HG03045 (cell line): ENCODE measurements around the gene ZBTB47.
A peak's percentile ranks its signal among the peaks of the same experiment; 100 is the strongest.

Experiments
- ATAC-seq: cut with Tn5 transposase; IDR thresholded peaks from one replicate; pipeline ENCODE4 v1.9.1; 2021; ENCODE audit warnings: mild to moderate bottlenecking, moderate library complexity; ENCODE audit not compliant: unreplicated experiment

The ZBTB47 gene

GRCh38 chr3:42652611-42653302 is 740 bp upstream of the ZBTB47 start:
- peak; percentile 43 for ATAC-seq

DNA sequence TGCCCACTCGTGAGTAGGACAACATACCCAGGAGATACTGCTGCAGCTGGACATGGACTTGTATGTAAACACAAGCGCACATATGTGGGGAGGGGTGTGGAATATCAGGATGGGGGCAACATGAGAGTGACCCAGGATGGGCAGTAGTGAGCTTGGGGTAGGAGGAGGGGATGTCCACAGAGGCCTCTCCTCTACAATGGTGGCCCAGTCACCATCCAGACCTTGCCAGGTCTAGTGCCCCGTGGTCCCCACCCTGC is 266 bp upstream of the ZBTB47 start:
- ATAC-seq: no peak

GRCh38 chr3:42654331-42655201 is 1.1 kb downstream of the ZBTB47 start:
- no peak for ATAC-seq

- ATAC-seq: no peak
Measured at GRCh38 chr3:42655331-42655888, 1.9 kb downstream of the ZBTB47 start.

- ATAC-seq: no peak
Measured at GRCh38 chr3:42655980-42656679, 2.6 kb downstream of the ZBTB47 start.

DNA sequence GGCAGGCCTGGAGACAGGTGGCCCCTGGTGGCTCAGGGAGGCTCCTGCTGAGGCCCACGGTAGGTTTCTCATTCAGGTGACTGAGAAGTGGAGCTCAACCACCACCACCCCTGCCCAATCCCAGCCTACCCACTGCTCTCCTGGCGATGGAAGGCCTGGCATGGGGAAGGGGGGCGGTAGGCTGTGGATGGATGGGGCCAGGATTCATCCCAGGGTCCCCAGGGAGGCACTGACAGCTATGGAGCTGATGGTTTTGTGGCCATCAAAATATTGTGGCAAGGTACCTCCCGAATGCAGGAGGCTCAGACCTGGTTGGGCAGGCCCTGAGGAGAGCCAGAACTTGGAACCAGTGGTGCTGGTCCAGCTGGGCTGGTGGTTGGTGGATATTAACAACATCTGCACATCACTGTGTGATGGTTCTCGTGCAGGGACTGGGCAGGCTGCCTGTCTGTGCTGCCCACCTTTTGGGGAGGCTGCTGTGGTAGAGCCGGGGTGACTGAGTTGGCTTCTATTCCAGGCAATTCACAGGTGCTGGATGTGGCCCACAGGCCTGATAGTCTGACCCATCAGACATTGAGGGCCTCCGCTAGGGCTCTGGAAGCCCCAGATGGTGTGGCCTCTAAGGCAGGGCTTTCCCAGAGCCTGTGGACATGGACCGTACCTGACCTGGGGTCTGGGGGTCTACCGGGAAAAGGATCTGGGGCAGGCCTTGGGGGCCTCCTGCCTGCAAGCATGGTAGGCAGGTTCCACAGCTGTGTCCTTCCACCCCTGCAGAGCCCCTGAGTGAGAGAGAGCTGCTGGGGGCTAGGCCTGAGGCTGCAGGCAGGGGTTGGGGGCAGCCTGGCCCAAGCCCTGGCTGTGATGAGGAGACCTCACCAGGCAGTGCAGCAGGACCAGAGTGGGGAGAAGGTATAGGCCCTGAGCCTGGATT is 3.4 kb downstream of the ZBTB47 start:
- no peak for ATAC-seq

DNA sequence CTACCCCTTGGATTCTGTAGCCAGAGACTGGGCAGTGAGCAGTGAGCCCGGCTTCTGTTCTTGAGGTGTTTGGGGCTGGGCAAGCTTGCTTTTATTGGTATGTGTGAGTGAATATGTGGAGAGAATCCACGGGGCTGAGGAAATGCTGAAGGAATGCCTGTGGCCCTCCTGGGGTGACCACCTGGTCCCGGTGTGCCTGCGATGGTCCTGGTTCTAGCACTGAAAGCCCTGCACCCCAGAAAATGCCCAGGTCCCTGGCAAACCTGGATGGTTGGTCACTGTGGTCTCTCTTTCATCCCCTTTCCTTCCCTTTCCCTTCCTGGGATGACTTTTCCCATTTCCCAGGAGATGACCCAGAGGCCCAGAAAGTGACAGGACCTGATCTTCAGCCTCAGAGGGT is 4.2 kb downstream of the ZBTB47 start:
- no peak for ATAC-seq

DNA sequence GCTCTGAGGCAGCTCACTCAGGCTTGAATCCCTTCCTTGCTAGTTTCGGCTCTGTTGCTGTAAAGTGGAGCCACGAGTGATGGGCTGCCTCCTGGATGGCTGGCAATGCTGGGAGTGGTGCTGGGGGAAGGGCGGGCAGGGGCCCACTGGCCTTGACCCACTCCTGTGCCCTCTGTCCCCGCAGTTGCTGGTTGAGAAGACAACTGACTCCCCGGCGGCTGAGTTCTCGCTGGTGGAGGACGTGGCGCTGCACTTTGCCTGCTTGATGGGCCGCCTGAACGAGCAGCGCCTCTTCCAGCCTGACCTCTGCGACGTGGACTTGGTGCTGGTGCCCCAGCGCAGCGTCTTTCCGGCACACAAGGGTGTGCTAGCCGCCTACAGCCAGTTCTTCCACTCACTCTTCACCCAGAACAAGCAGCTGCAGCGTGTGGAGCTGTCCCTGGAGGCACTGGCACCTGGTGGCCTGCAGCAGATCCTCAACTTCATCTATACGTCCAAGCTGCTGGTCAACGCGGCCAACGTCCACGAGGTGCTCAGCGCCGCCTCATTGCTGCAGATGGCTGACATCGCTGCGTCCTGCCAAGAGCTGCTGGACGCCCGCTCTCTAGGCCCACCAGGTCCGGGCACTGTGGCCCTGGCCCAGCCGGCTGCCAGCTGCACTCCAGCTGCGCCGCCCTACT is 4.7 kb downstream of the ZBTB47 start:
- ATAC-seq: no peak

- no peak for ATAC-seq
Measured at GRCh38 chr3:42658771-42659390, 5.4 kb downstream of the ZBTB47 start.

GRCh38 chr3:42659451-42660130 is 6.1 kb downstream of the ZBTB47 start:
- ATAC-seq: no peak

DNA sequence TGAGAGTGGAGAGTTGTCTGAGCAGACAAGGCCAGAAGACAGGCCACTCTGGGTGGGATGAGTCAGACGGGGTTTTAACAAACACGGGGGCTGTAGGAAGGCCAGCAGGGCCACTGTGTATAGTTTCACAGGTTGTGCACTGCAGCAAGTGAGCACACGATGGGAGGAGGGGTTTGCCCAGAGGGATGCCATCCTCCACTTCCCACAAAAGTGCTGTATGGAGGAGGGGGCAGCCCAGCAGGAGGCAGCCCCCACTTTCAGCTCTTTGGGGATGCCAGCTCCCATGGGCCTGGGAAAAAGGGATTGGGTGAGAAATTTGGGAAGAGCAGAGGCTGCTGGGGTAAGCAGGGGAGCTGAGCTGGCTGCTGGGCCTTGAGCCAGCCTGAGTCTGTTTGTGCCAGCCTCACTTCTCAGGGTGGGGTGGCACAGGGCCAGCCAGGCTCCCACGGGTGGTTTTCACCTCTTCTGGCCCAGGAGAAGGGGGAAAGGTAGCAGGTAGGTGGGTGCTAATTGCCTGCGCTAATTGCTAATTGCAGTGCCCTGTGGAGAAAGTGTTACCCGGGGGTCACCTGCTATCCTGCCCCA is 6.7 kb downstream of the ZBTB47 start:
- no peak for ATAC-seq

DNA sequence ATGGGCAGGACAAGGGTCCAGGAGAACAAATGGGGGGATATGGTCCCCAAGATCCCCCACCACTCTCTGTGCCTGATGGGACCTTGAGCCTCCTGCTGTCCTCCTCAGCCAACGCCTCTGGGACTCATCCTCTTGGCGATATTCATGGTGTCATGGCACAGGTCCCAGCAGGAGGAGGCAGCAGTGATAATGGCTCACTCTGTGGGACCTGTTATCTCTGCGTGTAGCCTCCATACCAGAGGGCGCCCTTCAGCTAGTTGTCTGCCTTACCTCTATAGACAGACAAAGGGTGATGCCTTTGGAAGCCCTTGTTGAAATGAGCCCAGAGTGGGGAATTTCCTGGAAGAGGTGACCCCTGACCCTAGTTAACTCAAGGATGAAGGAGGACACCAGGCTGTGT is 7.4 kb downstream of the ZBTB47 start:
- ATAC-seq: no peak

DNA sequence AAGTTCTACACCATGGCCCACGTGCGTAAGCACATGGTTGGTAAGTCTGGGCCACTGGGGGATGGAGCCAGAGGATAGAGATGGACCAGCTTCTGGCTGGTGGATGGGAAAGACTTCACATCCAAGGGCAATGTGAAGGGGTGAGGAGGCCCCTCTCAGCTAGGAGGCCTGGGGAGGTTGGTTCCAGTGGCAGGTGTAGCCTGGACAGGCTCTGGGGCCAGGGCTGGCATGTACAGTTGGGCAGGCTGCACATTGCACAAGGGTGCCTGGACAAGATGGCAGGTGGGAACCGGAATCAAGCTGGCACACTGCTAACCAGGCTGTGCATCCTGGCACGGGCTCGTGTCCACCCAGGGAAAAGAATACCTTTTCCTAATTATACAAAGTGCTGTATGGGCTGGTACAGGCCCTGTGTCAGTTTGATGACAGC is 8.1 kb downstream of the ZBTB47 start:
- ATAC-seq: no peak

GRCh38 chr3:42662037-42662812 is 8.7 kb downstream of the ZBTB47 start:
- no peak for ATAC-seq

DNA sequence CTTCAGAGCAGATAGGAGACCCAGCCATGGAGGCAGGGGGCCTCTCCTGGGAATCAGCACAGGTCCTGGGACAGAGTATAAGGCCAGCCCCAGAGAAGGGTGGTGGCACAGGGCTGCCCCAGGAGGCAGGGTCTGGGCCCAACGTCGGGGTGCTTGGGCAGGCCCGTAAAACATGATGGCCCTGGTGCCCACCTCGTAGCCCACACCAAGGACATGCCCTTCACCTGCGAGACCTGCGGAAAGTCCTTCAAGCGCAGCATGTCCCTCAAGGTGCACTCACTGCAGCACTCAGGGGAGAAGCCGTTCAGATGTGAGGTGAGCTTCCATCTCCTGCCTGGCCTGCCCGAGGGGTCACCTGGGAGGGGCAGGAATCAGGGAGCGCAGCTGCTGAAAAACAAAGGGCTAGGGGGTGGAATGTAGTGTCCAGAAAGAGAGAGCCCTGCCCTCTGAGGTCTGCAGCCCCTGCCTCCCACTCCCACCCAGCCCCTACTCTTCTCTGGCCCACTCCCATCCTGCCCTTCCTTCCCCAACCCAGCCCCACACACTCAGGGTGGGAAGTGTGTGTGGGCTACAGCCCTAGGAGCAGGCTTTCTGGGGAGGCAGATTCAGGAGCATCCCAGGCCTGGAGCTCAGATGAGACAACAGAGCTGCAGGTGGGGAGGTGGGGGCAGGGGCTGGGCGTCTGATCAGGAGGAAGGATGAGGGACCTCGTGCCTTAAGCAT is 9.5 kb downstream of the ZBTB47 start:
- ATAC-seq: no peak

GRCh38 chr3:42663581-42664437 is 10.3 kb downstream of the ZBTB47 start:
- no peak for ATAC-seq
